ENCODE measurements around the gene SLC25A21.

GRCh38 chr14:37057776-37058175, 114.6 kb downstream of the SLC25A21 start:
- TF ChIP-seq TOX (CRISPR knock-in tag; IDR thresholded peaks at IDR 0.05; ENCODE audit: borderline replicate concordance) (no peak), ZNF565 (CRISPR knock-in tag; conservative IDR thresholded peaks at IDR 0.05; ENCODE audit: low read depth) (no peak), CREB5 (CRISPR knock-in tag; IDR thresholded peaks at IDR 0.05; ENCODE audit: low read depth) (no peak), PATZ1 (CRISPR knock-in tag; IDR thresholded peaks at IDR 0.05; ENCODE audit: borderline replicate concordance) (no peak), GLIS3 (CRISPR knock-in tag; IDR thresholded peaks at IDR 0.05) (no peak), OSR1 (CRISPR knock-in tag; IDR thresholded peaks at IDR 0.05) (no peak), CSDC2 (CRISPR knock-in tag; IDR thresholded peaks at IDR 0.05) (no peak), SNAI2 (CRISPR knock-in tag; IDR thresholded peaks at IDR 0.05) (no peak), ZFP3 (CRISPR knock-in tag; IDR thresholded peaks at IDR 0.05) (no peak)
- TF ChIP-seq, protein P1, sequence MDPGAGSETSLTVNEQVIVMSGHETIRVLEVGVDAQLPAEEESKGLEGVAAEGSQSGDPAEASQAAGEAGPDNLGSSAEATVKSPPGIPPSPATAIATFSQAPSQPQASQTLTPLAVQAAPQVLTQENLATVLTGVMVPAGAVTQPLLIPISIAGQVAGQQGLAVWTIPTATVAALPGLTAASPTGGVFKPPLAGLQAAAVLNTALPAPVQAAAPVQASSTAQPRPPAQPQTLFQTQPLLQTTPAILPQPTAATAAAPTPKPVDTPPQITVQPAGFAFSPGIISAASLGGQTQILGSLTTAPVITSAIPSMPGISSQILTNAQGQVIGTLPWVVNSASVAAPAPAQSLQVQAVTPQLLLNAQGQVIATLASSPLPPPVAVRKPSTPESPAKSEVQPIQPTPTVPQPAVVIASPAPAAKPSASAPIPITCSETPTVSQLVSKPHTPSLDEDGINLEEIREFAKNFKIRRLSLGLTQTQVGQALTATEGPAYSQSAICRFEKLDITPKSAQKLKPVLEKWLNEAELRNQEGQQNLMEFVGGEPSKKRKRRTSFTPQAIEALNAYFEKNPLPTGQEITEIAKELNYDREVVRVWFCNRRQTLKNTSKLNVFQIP (CRISPR knock-in tag; IDR thresholded peaks at IDR 0.05; ENCODE audit: borderline replicate concordance, low read depth): no peak
- TF ChIP-seq, protein P2, sequence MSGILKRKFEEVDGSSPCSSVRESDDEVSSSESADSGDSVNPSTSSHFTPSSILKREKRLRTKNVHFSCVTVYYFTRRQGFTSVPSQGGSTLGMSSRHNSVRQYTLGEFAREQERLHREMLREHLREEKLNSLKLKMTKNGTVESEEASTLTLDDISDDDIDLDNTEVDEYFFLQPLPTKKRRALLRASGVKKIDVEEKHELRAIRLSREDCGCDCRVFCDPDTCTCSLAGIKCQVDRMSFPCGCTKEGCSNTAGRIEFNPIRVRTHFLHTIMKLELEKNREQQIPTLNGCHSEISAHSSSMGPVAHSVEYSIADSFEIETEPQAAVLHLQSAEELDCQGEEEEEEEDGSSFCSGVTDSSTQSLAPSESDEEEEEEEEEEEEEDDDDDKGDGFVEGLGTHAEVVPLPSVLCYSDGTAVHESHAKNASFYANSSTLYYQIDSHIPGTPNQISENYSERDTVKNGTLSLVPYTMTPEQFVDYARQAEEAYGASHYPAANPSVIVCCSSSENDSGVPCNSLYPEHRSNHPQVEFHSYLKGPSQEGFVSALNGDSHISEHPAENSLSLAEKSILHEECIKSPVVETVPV (CRISPR knock-in tag; IDR thresholded peaks at IDR 0.05): no peak
